ENCODE results near the gene ITGB6.

GRCh38 chr2:160245614-160246155, 45.6 kb upstream of the ITGB6 start:
- TF ChIP-seq, protein P1, sequence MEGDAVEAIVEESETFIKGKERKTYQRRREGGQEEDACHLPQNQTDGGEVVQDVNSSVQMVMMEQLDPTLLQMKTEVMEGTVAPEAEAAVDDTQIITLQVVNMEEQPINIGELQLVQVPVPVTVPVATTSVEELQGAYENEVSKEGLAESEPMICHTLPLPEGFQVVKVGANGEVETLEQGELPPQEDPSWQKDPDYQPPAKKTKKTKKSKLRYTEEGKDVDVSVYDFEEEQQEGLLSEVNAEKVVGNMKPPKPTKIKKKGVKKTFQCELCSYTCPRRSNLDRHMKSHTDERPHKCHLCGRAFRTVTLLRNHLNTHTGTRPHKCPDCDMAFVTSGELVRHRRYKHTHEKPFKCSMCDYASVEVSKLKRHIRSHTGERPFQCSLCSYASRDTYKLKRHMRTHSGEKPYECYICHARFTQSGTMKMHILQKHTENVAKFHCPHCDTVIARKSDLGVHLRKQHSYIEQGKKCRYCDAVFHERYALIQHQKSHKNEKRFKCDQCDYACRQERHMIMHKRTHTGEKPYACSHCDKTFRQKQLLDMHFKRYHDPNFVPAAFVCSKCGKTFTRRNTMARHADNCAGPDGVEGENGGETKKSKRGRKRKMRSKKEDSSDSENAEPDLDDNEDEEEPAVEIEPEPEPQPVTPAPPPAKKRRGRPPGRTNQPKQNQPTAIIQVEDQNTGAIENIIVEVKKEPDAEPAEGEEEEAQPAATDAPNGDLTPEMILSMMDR (IDR thresholded peaks at IDR 0.05): no peak
- TF ChIP-seq POLR2A (IDR thresholded peaks at IDR 0.05): no peak

Data from testis (tissue), 2 donors.